Measurements from ENCODE around the gene SLC66A2. TPM values are rescaled to one million over a fixed set of nuclear protein-coding genes. Genes with fewer than 3 reads are reported as not detected.

The SLC66A2 gene
- total and polyA plus RNA-seq, 2 donors (not counting 1 experiment from before 2014, with no cell fraction given) = 44.4 to 45.1 TPM

GRCh38 chr18:79910563-79911343 is 40.7 kb downstream of the SLC66A2 start:
- Histone ChIP-seq H3K4me2 (replicated peaks; ENCODE audit: low read depth, low read length, poor library complexity, severe bottlenecking) (no peak overlapping the region), H4K20me1 (ENCODE audit: control insufficient read depth, insufficient read depth, low read length, poor library complexity, severe bottlenecking) (peaks cover 45% of the 10 kb centered on the region), H3K36me3 (replicated peaks in 1 of 2; ENCODE audit: control extremely low read depth in 1 of 2, control insufficient read depth in 1 of 2, extremely low read depth in 1 of 2, insufficient read depth in 2 of 2, low read length in 1 of 2) (peaks cover 2 to 16% of the 10 kb centered on the region in 2 experiments), H3K79me2 (ENCODE audit: control insufficient read depth, insufficient read depth, low read length) (peaks cover 40% of the 10 kb centered on the region), H2AFZ (ENCODE audit: insufficient read depth, low read depth, low read length, poor library complexity, severe bottlenecking) (no peak overlapping the region), H3K4me3 (ENCODE audit: control extremely low read depth in 1 of 5, extremely low read depth in 1 of 5, insufficient read depth in 1 of 5, low read depth in 2 of 5, low read length in 4 of 5) (no peak overlapping the region), H3K9me3 (ENCODE audit: control extremely low read depth in 1 of 3, control insufficient read depth in 2 of 3, insufficient read depth in 1 of 3, low read length in 2 of 3) (peaks cover 0 to 1% (median 0%) of the 10 kb centered on the region in 3 donors), H3K9ac (ENCODE audit: low read length) (no peak overlapping the region), H3K4me1 (ENCODE audit: control insufficient read depth in 2 of 2, insufficient read depth in 2 of 2, low read length in 2 of 2) (peaks cover 17 to 27% of the 10 kb centered on the region in 2 donors), H3K27ac (ENCODE audit: low read length in 2 of 2) (no peak overlapping the region), H3K27me3 (replicated peaks in 1 of 4; ENCODE audit: control extremely low read depth in 1 of 4, control insufficient read depth in 3 of 4, insufficient read depth in 4 of 4, low read length in 3 of 4) (no peaks in the 10 kb centered on the region)
- no peaks in the 10 kb centered on the region for H3K9me3 Mint-ChIP-seq (ENCODE audit: insufficient read depth)
- intact Hi-C loops (cut with micrococcal nuclease) = no loop called here
- H3K4me3 Mint-ChIP-seq = no peak overlapping the region
- 89% methylated on average over 16 of the region's 16 CpGs for WGBS (ENCODE audit: insufficient coverage)
- no peak for ATAC-seq (ENCODE audit: low read depth)
- no peak for DNase-seq
- TF ChIP-seq CTCF (IDR thresholded peaks at IDR 0.05) (no peak), EZH2 (IDR thresholded peaks at IDR 0.05; ENCODE audit: borderline replicate concordance, insufficient read depth, low read depth, low read length, poor library complexity, severe bottlenecking) (no peak)
- no peak overlapping the region for H3K27ac Mint-ChIP-seq
- ChIA-PET CTCF (no interaction called here), POLR2A (no interaction called here)
- peaks cover 35% of the 10 kb centered on the region for H3K4me1 Mint-ChIP-seq
- H3K27me3 Mint-ChIP-seq = no peaks in the 10 kb centered on the region

DNA sequence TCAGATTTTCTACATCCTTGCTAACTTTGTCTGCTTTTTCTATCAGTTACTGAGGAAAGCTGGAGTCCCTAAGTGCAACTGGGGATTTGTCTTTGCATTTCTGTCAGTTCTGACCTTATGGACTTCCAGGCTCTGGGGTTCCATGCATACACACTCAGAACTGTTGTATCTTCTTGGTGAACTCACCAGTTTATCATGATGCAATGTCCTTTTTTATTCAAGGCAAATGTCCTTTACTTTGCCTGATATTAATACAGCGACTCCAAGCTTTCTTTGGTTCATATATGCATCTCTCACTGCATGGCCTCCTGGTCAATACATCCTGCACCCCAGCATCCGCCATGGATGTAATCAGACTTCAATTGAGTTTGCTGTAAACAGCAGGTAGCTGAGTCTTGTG is 44.7 kb downstream of the SLC66A2 start:
- H3K9ac ChIP-seq (ENCODE audit: low read length) = no peak overlapping the region
- H3K27ac Mint-ChIP-seq = no peak overlapping the region
- no peak overlapping the region for H3K4me3 ChIP-seq (ENCODE audit: control extremely low read depth in 1 of 5, extremely low read depth in 1 of 5, insufficient read depth in 1 of 5, low read depth in 2 of 5, low read length in 4 of 5)
- no peak for DNase-seq
- H3K36me3 ChIP-seq (replicated peaks in 1 of 2; ENCODE audit: control extremely low read depth in 1 of 2, control insufficient read depth in 1 of 2, extremely low read depth in 1 of 2, insufficient read depth in 2 of 2, low read length in 1 of 2) = peaks cover 0 to 25% of the 10 kb centered on the region in 2 experiments
- no peak overlapping the region for H3K27ac ChIP-seq (ENCODE audit: low read length in 2 of 2)
- H3K4me2 ChIP-seq (replicated peaks; ENCODE audit: low read depth, low read length, poor library complexity, severe bottlenecking) = no peak overlapping the region
- intact Hi-C loops (cut with micrococcal nuclease) = no loop called here
- no peak overlapping the region for H2AFZ ChIP-seq (ENCODE audit: insufficient read depth, low read depth, low read length, poor library complexity, severe bottlenecking)
- H3K79me2 ChIP-seq (ENCODE audit: control insufficient read depth, insufficient read depth, low read length) = peaks cover 14% of the 10 kb centered on the region
- no peaks in the 10 kb centered on the region for H3K9me3 Mint-ChIP-seq (ENCODE audit: insufficient read depth)
- POLR2A ChIA-PET = no interaction called here
- H3K27me3 Mint-ChIP-seq = no peaks in the 10 kb centered on the region
- no peak for ATAC-seq (ENCODE audit: low read depth)
- no peak for TF ChIP-seq CTCF (IDR thresholded peaks at IDR 0.05)
- WGBS (ENCODE audit: insufficient coverage) = 100% methylated on average over 1 of the region's 2 CpGs
- H3K4me3 Mint-ChIP-seq = no peak overlapping the region
- H3K27me3 ChIP-seq (replicated peaks in 1 of 4; ENCODE audit: control extremely low read depth in 1 of 4, control insufficient read depth in 3 of 4, insufficient read depth in 4 of 4, low read length in 3 of 4) = no peaks in the 10 kb centered on the region
- peaks cover 4% of the 10 kb centered on the region for H3K4me1 Mint-ChIP-seq
- H3K4me1 ChIP-seq (ENCODE audit: control insufficient read depth in 2 of 2, insufficient read depth in 2 of 2, low read length in 2 of 2) = no peaks in the 10 kb centered on the region
- H4K20me1 ChIP-seq (ENCODE audit: control insufficient read depth, insufficient read depth, low read length, poor library complexity, severe bottlenecking) = peaks cover 12% of the 10 kb centered on the region
- CTCF ChIA-PET = no interaction called here
- H3K9me3 ChIP-seq (ENCODE audit: control extremely low read depth in 1 of 3, control insufficient read depth in 2 of 3, insufficient read depth in 1 of 3, low read length in 2 of 3) = peaks cover 0 to 30% (median 0%) of the 10 kb centered on the region in 3 donors

Measured in B cell (primary cell).